Spleen (tissue), 11 donors: ENCODE data around the gene GRIK1. TPM values are rescaled to one million over a fixed set of nuclear protein-coding genes. Genes with fewer than 3 reads are reported as not detected.
A peak's percentile ranks its signal among the peaks of the same experiment; 100 is the strongest.

Experiments used
- DNase-seq: peaks from one replicate; pipeline ENCODE4 v3.0.0-alpha.2; 2020
- H3K27ac ChIP-seq, 8 donors: fragments of 200-600 bp; sonication (generic) in 7 of 8; 1 replicate in 4 of 8; 2 replicates in 4 of 8; pipeline versions ENCODE4 v1.5.0 to v1.8.0; 2016 to 2021; ENCODE audit warnings: inconsistent platforms in 4 of 8, mild to moderate bottlenecking in 4 of 8, moderate library complexity in 1 of 8
- H3K27me3 ChIP-seq, 7 donors: fragments of 200-600 bp; sonication (generic) in 6 of 7; replicated peaks in 1 of 7; 1 replicate in 4 of 7; 2 replicates in 3 of 7; pipeline versions ENCODE4 v1.5.0 to v1.8.0; 2016 to 2021; ENCODE audit warnings: inconsistent platforms in 3 of 7, mild to moderate bottlenecking in 1 of 7
- H3K36me3 ChIP-seq, 6 donors: fragments of 200-600 bp; sonication (generic) in 5 of 6; 1 replicate in 4 of 6; 2 replicates in 2 of 6; pipeline versions ENCODE4 v1.5.0 to v1.8.0; 2016 to 2021; ENCODE audit warnings: inconsistent platforms in 2 of 6
- H3K4me1 ChIP-seq, 6 donors: fragments of 200-600 bp; sonication (generic) in 5 of 6; 1 replicate in 3 of 6; 2 replicates in 3 of 6; pipeline versions ENCODE4 v1.5.0 to v1.8.0; 2016 to 2021; ENCODE audit warnings: inconsistent platforms in 3 of 6
- H3K4me3 ChIP-seq, 8 donors: fragments of 200-600 bp; sonication (generic) in 7 of 8; 1 replicate in 4 of 8; 2 replicates in 4 of 8; pipeline versions ENCODE4 v1.5.0 to v1.8.0; 2016 to 2021; ENCODE audit warnings: inconsistent platforms in 4 of 8, mild to moderate bottlenecking in 4 of 8, moderate library complexity in 2 of 8
- H3K9me3 ChIP-seq, 8 donors: fragments of 200-600 bp; sonication (generic) in 7 of 8; 1 replicate in 4 of 8; 2 replicates in 4 of 8; pipeline versions ENCODE4 v1.5.0 to v1.8.0; 2016 to 2021; ENCODE audit warnings: inconsistent platforms in 4 of 8
- POLR2A ChIP-seq, 3 donors: fragments of 450-650 bp; IDR thresholded peaks; one replicate each; pipeline ENCODE4 v1.5.1; 2017; ENCODE audit warnings: antibody characterized with exemption in 3 of 3, mild to moderate bottlenecking in 1 of 3
- POLR2AphosphoS5 ChIP-seq, 3 donors: sonication (generic); formaldehyde crosslinking; IDR thresholded peaks; one replicate each; pipeline ENCODE4 v1.5.1; 2017; ENCODE audit warnings: antibody characterized with exemption in 3 of 3
- WGBS, 5 donors: extraction: QIAGEN DNeasy Blood & Tissue Kit in 3 of 5; methylation state at CpG; one replicate each; pipeline versions ENCODE4 v1.1.5 to v1.1.7; 2013 to 2018; 5-methylcytosine and 5-hydroxymethylcytosine counted together
- intact Hi-C: fragments of 100-400 bp; cut with DNase I; formaldehyde crosslinking; loops from one replicate; pipeline ENCODE4 v1.15.0; 2023; ENCODE audit warnings: low total_unique reads
- polyA plus RNA-seq, 3 donors: library from polyadenylated mRNA; stranded (reverse); fragments of 200-250 nt; gene quantifications; one replicate each; pipeline ENCODE4 v1.2.1, GENCODE V29; 2013
- total RNA-seq, 7 donors: library from RNA; depleted of rRNA in 3 of 7; stranded (reverse); fragments of >200 nt in 3 of 7; fragmentation: NEBNext Ultra II Directional in 4 of 7; extraction: Animal tissue kit (Norgen Biotek cat#: 25700) in 4 of 7; gene quantifications; one replicate each; pipeline versions ENCODE4 v1.1.0 to v1.2.1, GENCODE V29; 2016 to 2021
- TF ChIP-seq, protein P1 (sequence below), 11 experiments: fragments of 200-600 bp in 7 of 11; fragments of 450-650 bp in 4 of 11; sonication (generic) in 4 of 11; IDR thresholded peaks in 8 of 11; conservative IDR thresholded peaks in 3 of 11; 1 replicate in 7 of 11; 2 replicates in 4 of 11; pipeline versions ENCODE4 v1.4.0 to v1.8.0; 2016 to 2021; ENCODE audit warnings: antibody characterized with exemption in 11 of 11, inconsistent platforms in 4 of 11, mild to moderate bottlenecking in 1 of 11
- donor health status: healthy with polysubstance abuse.
- donor health status: DM: no; HTN: no; CAD: no; lungs with moderate emphysema.
- donor health status: DM: no; HTN: no; CAD: no.
- donor health status: Bipolar disorder and iron deficiency.
- donor health status: healthy.
- donor health status: DM: no; HTN: no; CAD: no.
- donor health status: DM: yes; HTN: yes; CAD: no.

Gene GRIK1
- total and polyA plus RNA-seq, 10 donors: 0.02 to 0.17 (median 0.04) TPM; not detected in 7

DNA sequence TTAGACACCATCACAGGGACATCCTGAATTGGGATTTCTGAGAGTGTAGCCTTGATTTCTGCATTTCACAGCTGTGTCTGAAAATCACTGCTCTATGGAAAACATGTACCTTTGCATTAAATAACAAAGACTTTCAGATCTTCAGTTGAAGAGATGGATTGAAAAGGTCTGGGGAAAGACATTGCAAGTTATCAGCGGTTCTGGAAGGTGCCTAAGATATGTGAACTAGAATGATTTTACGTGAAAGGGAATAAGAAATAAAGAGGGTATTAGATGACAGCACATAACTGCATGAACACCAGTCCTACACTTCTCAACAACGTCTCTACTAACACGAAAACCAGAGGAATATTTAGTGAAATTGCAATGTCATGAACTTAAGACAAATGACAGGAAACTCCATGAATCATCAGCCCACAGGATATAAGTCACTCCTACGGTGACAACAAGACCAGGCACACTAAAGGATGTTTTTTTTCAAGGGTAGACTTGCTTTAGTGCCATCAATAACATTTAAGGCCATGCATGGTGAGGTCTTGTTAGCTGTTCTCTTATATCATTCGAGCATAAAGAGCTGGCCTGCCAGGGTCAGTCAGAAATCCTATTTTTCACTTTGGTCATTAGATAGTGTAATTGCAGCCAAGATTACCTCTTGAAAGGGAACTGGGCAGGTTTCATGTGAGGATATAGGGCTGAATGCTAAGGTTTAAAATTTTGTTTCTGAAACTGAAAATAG, 283.1 kb downstream of the GRIK1 start:
- TF ChIP-seq POLR2AphosphoS5 (IDR thresholded peaks at IDR 0.05): peak in 1 of 3 donors; percentile 37
- TF ChIP-seq POLR2A (IDR thresholded peaks at IDR 0.05): no peak
- TF ChIP-seq, protein P1, sequence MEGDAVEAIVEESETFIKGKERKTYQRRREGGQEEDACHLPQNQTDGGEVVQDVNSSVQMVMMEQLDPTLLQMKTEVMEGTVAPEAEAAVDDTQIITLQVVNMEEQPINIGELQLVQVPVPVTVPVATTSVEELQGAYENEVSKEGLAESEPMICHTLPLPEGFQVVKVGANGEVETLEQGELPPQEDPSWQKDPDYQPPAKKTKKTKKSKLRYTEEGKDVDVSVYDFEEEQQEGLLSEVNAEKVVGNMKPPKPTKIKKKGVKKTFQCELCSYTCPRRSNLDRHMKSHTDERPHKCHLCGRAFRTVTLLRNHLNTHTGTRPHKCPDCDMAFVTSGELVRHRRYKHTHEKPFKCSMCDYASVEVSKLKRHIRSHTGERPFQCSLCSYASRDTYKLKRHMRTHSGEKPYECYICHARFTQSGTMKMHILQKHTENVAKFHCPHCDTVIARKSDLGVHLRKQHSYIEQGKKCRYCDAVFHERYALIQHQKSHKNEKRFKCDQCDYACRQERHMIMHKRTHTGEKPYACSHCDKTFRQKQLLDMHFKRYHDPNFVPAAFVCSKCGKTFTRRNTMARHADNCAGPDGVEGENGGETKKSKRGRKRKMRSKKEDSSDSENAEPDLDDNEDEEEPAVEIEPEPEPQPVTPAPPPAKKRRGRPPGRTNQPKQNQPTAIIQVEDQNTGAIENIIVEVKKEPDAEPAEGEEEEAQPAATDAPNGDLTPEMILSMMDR (IDR thresholded peaks at IDR 0.05 in 8 of 11, conservative IDR thresholded peaks at IDR 0.05 in 3 of 11): no peak
- intact Hi-C loops: no loop called here

DNA sequence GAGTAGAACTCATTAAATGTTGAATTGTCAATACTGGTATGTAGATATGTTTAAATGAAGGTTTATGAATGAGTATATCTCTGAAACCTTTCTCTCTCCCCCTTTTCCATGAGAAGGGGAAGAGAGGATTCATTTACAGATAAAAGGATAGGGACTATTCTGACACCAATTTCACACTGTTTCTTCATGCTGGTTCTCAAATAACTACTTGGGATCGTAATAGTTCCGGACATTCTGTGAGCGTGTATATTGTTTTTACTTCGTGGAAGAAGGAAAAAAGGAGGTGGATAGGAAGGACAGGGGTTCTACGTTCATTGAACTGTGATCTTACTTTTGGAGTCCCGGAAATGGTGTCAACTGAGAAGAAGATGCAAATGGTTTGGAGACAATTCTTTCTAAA, 284.2 kb downstream of the GRIK1 start:
- DNase-seq: no peak
- Histone ChIP-seq H3K27ac (peak overlapping the region in 1 of 8 donors; percentile 79), H3K9me3 (no peaks in the 10 kb centered on the region), H3K4me1 (peaks cover 0 to 20% (median 3%) of the 10 kb centered on the region in 6 donors), H3K36me3 (no peaks in the 10 kb centered on the region), H3K4me3 (no peak overlapping the region), H3K27me3 (no peaks in the 10 kb centered on the region)
- intact Hi-C loops: no loop called here
- WGBS, 5 donors: 87 to 97% (median 94%) methylated on average over 6 of the region's 6 CpGs
- TF ChIP-seq POLR2AphosphoS5 (IDR thresholded peaks at IDR 0.05): no peak
- TF ChIP-seq POLR2A (IDR thresholded peaks at IDR 0.05): no peak
- TF ChIP-seq, protein P1 (IDR thresholded peaks at IDR 0.05 in 8 of 11, conservative IDR thresholded peaks at IDR 0.05 in 3 of 11): no peak

More for the DNA sequence above, 283.1 kb downstream of the GRIK1 start:
- H3K27me3 ChIP-seq: no peaks in the 10 kb centered on the region
- no peaks in the 10 kb centered on the region for H3K9me3 ChIP-seq
- H3K4me1 ChIP-seq: peaks cover 0 to 20% (median 3%) of the 10 kb centered on the region in 6 donors
- H3K36me3 ChIP-seq: no peaks in the 10 kb centered on the region
- WGBS, 5 donors: 7 to 15% (median 11%) methylated on average over 6 of the region's 6 CpGs
- H3K27ac ChIP-seq: peak overlapping the region in 5 of 8 donors; percentile 19 to 79 (median 64)
- no peak overlapping the region for H3K4me3 ChIP-seq
- no peak for DNase-seq

DNA sequence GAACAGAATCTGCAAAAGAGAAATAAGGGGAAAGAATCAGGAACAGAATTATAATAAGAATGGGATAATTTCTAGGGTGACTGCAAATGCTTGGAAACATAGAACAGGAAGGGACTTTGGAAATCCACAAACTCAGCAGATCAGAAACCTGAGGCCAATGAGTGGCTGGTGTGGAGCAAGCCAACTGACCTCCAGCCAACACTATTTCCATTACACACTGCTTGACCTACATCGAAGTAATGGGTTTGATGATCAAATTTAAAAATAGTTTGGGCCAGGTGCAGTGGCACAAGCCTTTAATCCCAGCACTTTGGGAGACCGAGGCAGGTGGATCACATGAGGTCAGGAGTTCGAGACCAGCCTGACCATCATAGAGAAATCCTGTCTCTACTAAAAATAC, 284.9 kb downstream of the GRIK1 start:
- Histone ChIP-seq H3K4me1 (peaks cover 0 to 20% (median 3%) of the 10 kb centered on the region in 6 donors), H3K36me3 (no peaks in the 10 kb centered on the region), H3K4me3 (no peak overlapping the region), H3K27ac (no peak overlapping the region), H3K9me3 (no peaks in the 10 kb centered on the region), H3K27me3 (no peaks in the 10 kb centered on the region)
- WGBS, 5 donors: 79 to 93% (median 87%) methylated on average over 3 of the region's 3 CpGs
- no peak for DNase-seq
- intact Hi-C loops: no loop called here
- TF ChIP-seq POLR2A (IDR thresholded peaks at IDR 0.05): no peak
- TF ChIP-seq, protein P1 (IDR thresholded peaks at IDR 0.05 in 8 of 11, conservative IDR thresholded peaks at IDR 0.05 in 3 of 11): no peak
- TF ChIP-seq POLR2AphosphoS5 (IDR thresholded peaks at IDR 0.05): no peak

DNA sequence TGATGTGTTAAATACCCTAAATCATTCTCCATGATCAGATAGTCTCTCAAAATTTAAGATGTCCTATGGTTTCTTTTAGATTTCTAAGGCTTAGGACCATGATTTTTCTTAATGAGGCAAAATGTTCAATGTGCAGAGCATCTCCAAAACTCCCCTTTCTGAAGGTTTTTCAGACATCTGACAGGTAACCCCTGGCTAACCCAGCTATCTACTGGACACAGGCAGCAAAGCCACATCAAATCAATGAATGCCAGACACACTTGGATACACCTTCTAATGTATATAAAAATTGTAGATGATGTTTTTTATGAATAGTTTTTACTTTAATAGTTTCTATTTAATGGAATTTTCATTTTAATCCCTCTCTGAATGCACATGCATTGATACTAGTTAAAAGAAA, 285.6 kb downstream of the GRIK1 start:
- H3K9me3 ChIP-seq: no peaks in the 10 kb centered on the region
- H3K4me3 ChIP-seq: no peak overlapping the region
- TF ChIP-seq POLR2A (IDR thresholded peaks at IDR 0.05) (no peak), POLR2AphosphoS5 (IDR thresholded peaks at IDR 0.05) (no peak)
- TF ChIP-seq, protein P1 (IDR thresholded peaks at IDR 0.05 in 8 of 11, conservative IDR thresholded peaks at IDR 0.05 in 3 of 11): no peak
- H3K36me3 ChIP-seq: no peaks in the 10 kb centered on the region
- no peak overlapping the region for H3K27ac ChIP-seq
- no peak for DNase-seq
- H3K4me1 ChIP-seq: peaks cover 0 to 20% (median 3%) of the 10 kb centered on the region in 6 donors
- no peaks in the 10 kb centered on the region for H3K27me3 ChIP-seq
- intact Hi-C loops: no loop called here
